Mucosa of stomach (tissue), 1 donor: ENCODE results near the gene CLCNKB.
"Not testable (repeated sequence)": the region's sequence is repeated elsewhere in the genome, so short reads cannot be mapped to it uniquely, and the experiment has no call there.

Experiments
- H3K27me3 ChIP-seq: one replicate; pipeline ENCODE4 v1.7.0; 2013; ENCODE audit warnings: mild to moderate bottlenecking, low read length; ENCODE audit not compliant: control insufficient read depth, insufficient read depth
- H3K36me3 ChIP-seq: one replicate; pipeline ENCODE4 v1.7.0; 2013; ENCODE audit warnings: low read length; ENCODE audit not compliant: control insufficient read depth, insufficient read depth
- H3K4me1 ChIP-seq: one replicate; pipeline ENCODE4 v1.7.0; 2013; ENCODE audit warnings: mild to moderate bottlenecking, low read length; ENCODE audit not compliant: control insufficient read depth, insufficient read depth
- H3K4me3 ChIP-seq: one replicate; pipeline ENCODE4 v1.7.0; 2013; ENCODE audit warnings: low read length
- H3K9ac ChIP-seq: one replicate; pipeline ENCODE4 v1.7.0; 2013; ENCODE audit warnings: mild to moderate bottlenecking, low read length, moderate library complexity
- H3K9me3 ChIP-seq: one replicate; pipeline ENCODE4 v1.7.0; 2013; ENCODE audit warnings: mild to moderate bottlenecking, low read length, moderate library complexity; ENCODE audit not compliant: control insufficient read depth
- donor health status: Pancreatic carcinoma.

The CLCNKB gene

DNA sequence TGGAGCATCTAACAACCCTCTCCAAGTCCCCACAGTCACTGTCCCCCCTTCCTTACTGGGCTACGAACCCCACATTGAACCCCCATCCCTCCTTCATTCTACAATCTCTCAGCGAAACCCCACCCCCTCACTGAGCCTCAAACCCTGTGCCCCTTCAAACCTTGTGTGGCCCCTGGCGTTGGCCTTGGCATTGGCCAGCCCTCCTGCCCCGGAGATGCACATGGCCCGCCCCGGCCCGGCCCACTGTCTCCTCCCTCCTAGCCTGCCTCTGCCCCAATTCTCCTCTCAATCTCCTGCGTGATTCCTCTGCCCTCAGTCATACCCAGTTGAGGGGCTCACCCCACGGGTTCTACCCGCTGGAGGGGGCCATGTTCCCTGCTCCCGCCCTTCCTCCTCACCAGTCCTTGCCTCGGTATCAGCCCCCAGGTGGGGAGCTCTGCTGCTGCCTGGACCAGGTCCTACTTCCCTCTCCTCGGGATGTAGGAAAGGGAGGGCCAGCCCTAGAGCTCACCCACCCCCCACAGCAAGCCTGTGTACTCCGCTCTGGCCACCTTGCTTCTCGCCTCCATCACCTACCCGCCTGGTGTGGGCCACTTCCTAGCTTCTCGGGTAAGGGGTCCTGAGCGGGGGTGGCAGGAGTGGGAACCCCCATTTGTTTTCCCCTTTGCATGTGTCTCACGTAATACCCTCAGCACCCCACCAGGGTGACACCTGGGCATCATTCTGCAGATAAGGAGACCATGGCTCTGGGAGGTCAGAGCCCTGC lies 15.2 kb upstream of the CLCNKB start:
- H3K36me3 ChIP-seq = no peaks in the 10 kb centered on the region
- no peak overlapping the region for H3K4me3 ChIP-seq
- H3K4me1 ChIP-seq = peaks cover 12% of the 10 kb centered on the region
- H3K9ac ChIP-seq = no peak overlapping the region
- no peaks in the 10 kb centered on the region for H3K9me3 ChIP-seq
- peaks cover 20% of the 10 kb centered on the region for H3K27me3 ChIP-seq

DNA sequence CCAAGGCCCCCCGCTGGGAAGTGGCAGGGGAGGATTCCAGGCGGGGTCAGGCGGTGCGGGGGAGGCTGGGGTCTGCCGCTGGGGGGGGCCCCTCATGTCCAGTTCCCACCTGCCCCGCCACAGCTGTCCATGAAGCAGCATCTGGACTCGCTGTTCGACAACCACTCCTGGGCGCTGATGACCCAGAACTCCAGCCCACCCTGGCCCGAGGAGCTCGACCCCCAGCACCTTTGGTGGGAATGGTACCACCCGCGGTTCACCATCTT lies 14.6 kb upstream of the CLCNKB start:
- peaks cover 20% of the 10 kb centered on the region for H3K27me3 ChIP-seq
- not testable (repeated sequence) for H3K9ac ChIP-seq, H3K9me3 ChIP-seq, H3K36me3 ChIP-seq, H3K4me3 ChIP-seq
- H3K4me1 ChIP-seq = peaks cover 12% of the 10 kb centered on the region

DNA sequence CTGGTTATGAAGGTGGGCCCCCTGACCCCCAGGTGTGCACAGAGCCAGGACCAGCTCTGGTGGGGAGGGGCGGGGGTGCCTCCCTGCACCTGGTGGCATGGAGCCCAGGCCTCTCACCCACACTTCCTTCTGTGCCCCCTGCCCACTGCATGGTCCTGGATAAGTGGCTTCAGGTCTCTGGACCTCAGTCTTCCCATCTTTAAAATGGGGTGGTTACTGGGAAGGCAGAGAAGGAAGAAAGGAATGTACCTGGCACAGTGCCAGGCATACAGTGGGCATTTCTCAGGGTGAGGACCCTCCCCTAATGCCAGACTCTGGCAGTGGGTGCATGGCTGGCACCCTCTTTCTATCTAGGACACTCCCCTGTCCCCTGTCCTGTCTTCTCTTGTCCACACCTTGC lies 14.3 kb upstream of the CLCNKB start:
- no peak overlapping the region for H3K9ac ChIP-seq
- peaks cover 12% of the 10 kb centered on the region for H3K4me1 ChIP-seq
- no peak overlapping the region for H3K4me3 ChIP-seq
- H3K27me3 ChIP-seq = peaks cover 20% of the 10 kb centered on the region
- H3K9me3 ChIP-seq = no peaks in the 10 kb centered on the region
- H3K36me3 ChIP-seq = no peaks in the 10 kb centered on the region

DNA sequence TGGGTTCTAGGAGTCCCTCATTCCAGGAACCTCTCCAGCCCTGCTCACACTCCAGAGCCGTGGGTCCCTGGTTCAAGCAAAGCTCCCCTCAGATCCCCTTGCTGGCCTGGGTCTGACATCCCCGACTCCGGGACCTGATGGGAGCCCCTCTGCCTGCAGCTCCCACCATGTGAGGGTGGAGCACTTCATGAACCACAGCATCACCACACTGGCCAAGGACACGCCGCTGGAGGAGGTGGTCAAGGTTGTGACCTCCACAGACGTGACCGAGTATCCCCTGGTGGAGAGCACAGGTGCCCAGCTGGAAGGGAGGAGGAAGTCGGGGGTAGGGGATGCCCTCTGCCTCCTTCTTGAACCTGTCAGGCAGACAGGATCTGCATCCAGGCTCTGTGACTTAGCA lies 12.0 kb upstream of the CLCNKB start:
- Histone ChIP-seq H3K9ac (no peak overlapping the region), H3K36me3 (no peaks in the 10 kb centered on the region), H3K27me3 (peaks cover 20% of the 10 kb centered on the region)

DNA sequence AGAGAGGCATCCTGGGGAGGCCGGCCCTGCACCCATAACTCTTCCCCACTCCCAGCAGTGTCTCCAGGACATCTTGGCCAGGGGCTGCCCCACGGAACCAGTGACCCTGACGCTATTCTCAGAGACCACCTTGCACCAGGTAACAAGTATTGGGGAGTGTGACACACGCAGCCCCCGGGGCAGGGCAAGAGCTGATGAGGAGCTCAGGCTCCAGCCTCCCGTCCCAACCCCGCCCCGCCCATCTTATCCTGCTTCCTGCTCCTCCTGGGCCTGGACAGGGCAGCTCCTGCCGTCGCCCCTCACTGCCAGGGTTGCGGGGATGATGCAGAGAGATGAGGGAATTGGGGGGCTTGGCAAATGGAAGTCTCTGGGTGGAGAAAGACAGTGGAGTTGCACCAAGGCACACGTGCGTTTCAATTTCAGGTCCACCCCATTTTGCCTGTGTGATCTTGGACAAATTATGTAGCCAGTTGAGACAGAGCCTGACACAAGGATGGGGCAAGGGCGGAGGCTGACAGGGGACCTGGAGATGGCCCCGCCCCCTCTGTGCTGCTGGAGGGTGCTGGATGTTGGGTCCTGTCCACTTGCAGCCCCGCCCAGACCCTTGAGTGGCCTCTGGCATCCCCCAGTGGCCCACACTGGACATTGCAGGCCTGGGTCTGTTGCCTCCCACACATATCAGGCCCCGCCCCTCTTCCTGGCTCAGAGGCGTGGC lies 11.0 kb upstream of the CLCNKB start:
- H3K9me3 ChIP-seq = no peaks in the 10 kb centered on the region
- H3K36me3 ChIP-seq = no peaks in the 10 kb centered on the region
- H3K9ac ChIP-seq = no peak overlapping the region
- H3K4me3 ChIP-seq = no peak overlapping the region
- H3K4me1 ChIP-seq = peaks cover 5% of the 10 kb centered on the region
- H3K27me3 ChIP-seq = peaks cover 16% of the 10 kb centered on the region

More for the DNA sequence above, 12.0 kb upstream of the CLCNKB start:
- Histone ChIP-seq H3K4me3 (no peak overlapping the region), H3K9me3 (no peaks in the 10 kb centered on the region), H3K4me1 (peaks cover 12% of the 10 kb centered on the region)

DNA sequence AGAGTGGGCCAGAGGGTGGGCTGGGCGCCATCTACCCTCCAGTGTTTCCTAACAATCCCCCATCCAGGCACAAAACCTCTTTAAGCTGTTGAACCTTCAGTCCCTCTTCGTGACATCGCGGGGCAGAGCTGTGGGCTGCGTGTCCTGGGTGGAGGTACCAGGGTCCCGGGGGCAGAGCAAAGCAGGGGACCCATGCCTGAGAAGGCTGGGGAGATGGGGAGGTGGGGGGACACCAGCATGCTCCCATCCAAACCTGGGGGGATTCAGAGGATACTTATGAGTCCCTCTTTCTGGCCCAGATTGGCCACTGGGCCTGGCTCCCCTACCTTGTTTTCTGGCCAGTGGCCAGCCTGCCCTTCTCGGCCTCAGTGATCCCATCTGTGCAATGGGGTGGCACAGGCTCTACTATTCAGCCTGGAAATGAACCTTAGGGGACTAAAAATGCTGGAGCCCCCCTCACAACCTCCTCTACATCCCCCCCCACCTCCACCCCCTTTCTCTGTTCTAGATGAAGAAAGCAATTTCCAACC lies 10.4 kb upstream of the CLCNKB start:
- not testable (repeated sequence) for H3K9ac ChIP-seq, H3K4me1 ChIP-seq, H3K36me3 ChIP-seq

DNA sequence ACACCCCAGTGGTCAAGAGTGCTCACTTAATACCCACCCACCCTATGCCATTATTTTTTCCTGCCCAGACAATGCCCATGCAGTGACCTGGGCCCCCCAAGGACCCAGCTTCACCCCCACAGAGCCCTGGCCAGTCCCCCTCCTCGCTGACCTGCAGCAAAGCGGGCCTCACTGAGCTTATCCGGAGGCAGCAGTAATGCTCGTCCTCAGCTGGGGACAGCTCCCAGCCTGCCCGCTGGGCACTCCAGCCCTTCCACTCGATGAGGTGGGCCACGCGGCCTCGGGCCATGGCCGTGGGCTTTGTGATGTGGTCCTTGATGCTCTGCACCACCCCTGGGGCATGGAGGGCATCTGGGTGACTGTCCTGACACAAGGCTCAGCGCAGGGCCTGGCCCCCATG lies 7.1 kb upstream of the CLCNKB start:
- H3K27me3 ChIP-seq, H3K4me3 ChIP-seq, H3K9ac ChIP-seq, H3K4me1 ChIP-seq, H3K36me3 ChIP-seq, H3K9me3 ChIP-seq: not testable (repeated sequence)

More for the DNA sequence above, 10.4 kb upstream of the CLCNKB start:
- peaks cover 12% of the 10 kb centered on the region for H3K27me3 ChIP-seq
- not testable (repeated sequence) for H3K4me3 ChIP-seq, H3K9me3 ChIP-seq

DNA sequence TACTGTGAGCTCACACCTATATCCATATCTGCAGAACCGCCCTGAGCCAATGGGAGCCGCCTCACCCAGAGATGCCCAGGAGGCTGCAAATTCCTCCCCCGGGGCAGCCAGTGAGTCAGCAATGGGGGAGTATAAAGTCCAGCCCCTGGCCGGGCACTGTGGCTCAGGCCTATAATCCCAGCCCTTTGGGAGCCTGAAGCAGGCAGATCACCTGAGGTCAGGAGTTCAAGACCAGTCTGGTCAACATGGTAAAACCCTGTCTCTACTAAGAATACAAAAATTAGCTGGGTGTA lies 5.0 kb upstream of the CLCNKB start:
- H3K4me3 ChIP-seq = no peak overlapping the region
- no peaks in the 10 kb centered on the region for H3K36me3 ChIP-seq
- H3K27me3 ChIP-seq = peaks cover 8% of the 10 kb centered on the region
- H3K9me3 ChIP-seq = no peaks in the 10 kb centered on the region
- H3K4me1 ChIP-seq = no peaks in the 10 kb centered on the region
- H3K9ac ChIP-seq = no peak overlapping the region

DNA sequence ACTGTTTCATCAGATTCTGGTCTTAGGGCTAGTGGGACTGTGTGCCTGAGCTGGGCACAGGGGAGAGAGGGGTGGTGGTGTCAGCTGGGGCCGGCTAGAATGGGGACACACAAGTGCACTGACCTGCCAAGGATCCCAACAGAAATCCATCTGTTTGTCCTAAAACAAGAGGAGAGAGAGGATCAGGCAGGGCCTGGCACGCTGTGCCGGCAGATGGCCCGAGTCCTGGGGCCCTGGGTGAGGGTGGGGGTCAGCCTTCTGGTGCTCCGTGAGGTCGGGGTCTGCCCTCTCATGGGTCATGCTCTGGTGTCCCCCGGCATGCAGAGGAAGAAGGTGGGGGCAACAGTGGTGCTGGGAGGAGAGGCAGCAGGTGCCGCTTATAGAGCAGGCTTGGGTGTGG lies 3.7 kb upstream of the CLCNKB start:
- not testable (repeated sequence) for H3K27me3 ChIP-seq, H3K9ac ChIP-seq, H3K9me3 ChIP-seq, H3K36me3 ChIP-seq, H3K4me1 ChIP-seq, H3K4me3 ChIP-seq

DNA sequence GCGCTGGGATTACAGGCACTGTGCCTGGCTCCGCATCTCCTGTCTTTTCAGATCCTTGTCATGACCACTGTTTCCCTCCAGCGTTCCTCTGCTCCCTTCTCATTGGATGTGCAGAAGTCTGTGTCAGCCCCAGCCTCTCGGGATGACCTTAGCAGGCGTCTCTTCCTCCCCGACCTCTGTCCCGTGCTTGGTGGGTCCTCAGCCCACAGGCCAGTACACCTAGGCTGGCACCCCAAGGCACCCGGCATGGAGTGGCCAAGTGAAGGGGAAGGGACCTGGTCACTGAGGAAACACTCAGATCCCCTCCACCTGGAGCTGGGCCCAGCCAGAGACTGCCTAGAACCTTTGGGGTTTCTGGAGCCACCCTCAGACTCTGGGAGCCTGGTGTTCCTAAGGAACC lies 2.4 kb upstream of the CLCNKB start:
- Histone ChIP-seq H3K9ac (no peak overlapping the region), H3K4me1 (no peaks in the 10 kb centered on the region), H3K36me3 (no peaks in the 10 kb centered on the region), H3K4me3 (no peak overlapping the region), H3K27me3 (peaks cover 8% of the 10 kb centered on the region), H3K9me3 (no peaks in the 10 kb centered on the region)

DNA sequence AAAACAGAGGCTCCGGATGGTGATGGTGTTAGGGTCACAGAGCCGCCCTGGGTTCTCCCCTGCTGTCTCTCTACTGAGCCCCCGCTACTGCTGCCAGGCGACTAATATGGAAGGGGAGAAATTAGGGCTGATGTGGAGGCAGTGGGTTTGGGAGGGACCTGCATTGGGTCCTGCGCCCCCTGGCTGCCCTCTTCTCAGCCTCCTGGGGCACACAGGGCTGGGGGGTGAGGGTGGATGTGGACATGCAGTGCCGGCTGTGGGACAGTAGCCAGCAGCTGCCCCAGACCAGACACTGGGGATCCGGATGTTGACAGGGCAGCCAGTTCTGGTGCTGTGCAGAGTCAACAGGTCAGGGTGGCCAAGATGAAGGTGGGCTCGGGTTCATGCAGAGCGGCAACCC lies 1.5 kb upstream of the CLCNKB start:
- no peak overlapping the region for H3K9ac ChIP-seq
- no peaks in the 10 kb centered on the region for H3K4me1 ChIP-seq
- H3K36me3 ChIP-seq = no peaks in the 10 kb centered on the region
- no peak overlapping the region for H3K4me3 ChIP-seq
- H3K9me3 ChIP-seq = no peaks in the 10 kb centered on the region
- H3K27me3 ChIP-seq = peaks cover 6% of the 10 kb centered on the region

DNA sequence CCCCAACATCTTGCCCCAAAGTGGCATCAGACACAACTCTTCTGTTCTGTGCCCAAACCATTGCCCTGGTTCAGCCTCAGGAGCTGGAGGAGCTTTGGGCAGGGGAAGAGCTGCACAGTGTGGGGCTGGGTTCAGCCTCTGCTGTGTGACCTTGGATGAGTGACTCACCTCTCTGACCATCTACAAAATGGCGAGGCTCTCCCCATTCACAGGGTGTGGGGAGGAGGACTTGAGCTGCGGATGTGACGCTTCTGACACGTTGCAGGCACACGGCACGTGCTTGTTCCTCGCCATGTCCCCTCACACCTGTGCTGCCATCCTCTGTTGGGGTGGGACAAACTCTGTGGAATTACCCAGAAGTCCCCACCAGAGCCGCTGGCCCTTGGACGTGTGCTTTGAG lies 928 bp upstream of the CLCNKB start:
- H3K4me3 ChIP-seq = not testable (repeated sequence)

More for the DNA sequence above, 928 bp upstream of the CLCNKB start:
- not testable (repeated sequence) for H3K9ac ChIP-seq, H3K4me1 ChIP-seq, H3K27me3 ChIP-seq, H3K9me3 ChIP-seq, H3K36me3 ChIP-seq
